GM10266 (cell line): ENCODE measurements around the gene AEBP2.

ENCODE experiments used
- DNase-seq: peaks from one replicate; pipeline ENCODE4 v3.0.0; 2012; ENCODE audit errors: extremely low spot score
- CTCF ChIP-seq: IDR thresholded peaks from 2 replicates; pipeline ENCODE4 v1.5.1; 2012; ENCODE audit warnings: mild to moderate bottlenecking, low read depth; ENCODE audit not compliant: control insufficient read depth, insufficient read depth; ENCODE audit errors: missing control alignments

The AEBP2 gene

GRCh38 chr12:19517583-19517982 lies 78.3 kb downstream of the AEBP2 start:
- no peak for DNase-seq

GRCh38 chr12:19518209-19518608 lies 78.9 kb downstream of the AEBP2 start:
- DNase-seq, result no peak
- no peak for TF ChIP-seq CTCF

More at GRCh38 chr12:19517583-19517982, 78.3 kb downstream of the AEBP2 start:
- no peak for TF ChIP-seq CTCF

GRCh38 chr12:19520646-19521415 lies 81.5 kb downstream of the AEBP2 start:
- no peak for DNase-seq

GRCh38 chr12:19525274-19525673 lies 86.0 kb downstream of the AEBP2 start:
- no peak for DNase-seq
- no peak for TF ChIP-seq CTCF

More at GRCh38 chr12:19520646-19521415, 81.5 kb downstream of the AEBP2 start:
- no peak for TF ChIP-seq CTCF

GRCh38 chr12:19527866-19528265 lies 88.6 kb downstream of the AEBP2 start:
- no peak for DNase-seq

GRCh38 chr12:19528750-19529149 lies 89.5 kb downstream of the AEBP2 start:
- no peak for DNase-seq
- TF ChIP-seq CTCF, result no peak

More at GRCh38 chr12:19527866-19528265, 88.6 kb downstream of the AEBP2 start:
- no peak for TF ChIP-seq CTCF

- DNase-seq, result no peak
- TF ChIP-seq CTCF, result no peak
Observed at GRCh38 chr12:19529951-19530636, 90.8 kb downstream of the AEBP2 start.
